NCI-H1417 treated with DMSO at 0.1 percent for 48 hours (cell line): Measurements from ENCODE around the gene ECE2.

ENCODE experiments used
- DNase-seq: peaks from one replicate; lab custom pipeline; 2025; lab: John Stamatoyannopoulos, UW

The ECE2 gene

DNA sequence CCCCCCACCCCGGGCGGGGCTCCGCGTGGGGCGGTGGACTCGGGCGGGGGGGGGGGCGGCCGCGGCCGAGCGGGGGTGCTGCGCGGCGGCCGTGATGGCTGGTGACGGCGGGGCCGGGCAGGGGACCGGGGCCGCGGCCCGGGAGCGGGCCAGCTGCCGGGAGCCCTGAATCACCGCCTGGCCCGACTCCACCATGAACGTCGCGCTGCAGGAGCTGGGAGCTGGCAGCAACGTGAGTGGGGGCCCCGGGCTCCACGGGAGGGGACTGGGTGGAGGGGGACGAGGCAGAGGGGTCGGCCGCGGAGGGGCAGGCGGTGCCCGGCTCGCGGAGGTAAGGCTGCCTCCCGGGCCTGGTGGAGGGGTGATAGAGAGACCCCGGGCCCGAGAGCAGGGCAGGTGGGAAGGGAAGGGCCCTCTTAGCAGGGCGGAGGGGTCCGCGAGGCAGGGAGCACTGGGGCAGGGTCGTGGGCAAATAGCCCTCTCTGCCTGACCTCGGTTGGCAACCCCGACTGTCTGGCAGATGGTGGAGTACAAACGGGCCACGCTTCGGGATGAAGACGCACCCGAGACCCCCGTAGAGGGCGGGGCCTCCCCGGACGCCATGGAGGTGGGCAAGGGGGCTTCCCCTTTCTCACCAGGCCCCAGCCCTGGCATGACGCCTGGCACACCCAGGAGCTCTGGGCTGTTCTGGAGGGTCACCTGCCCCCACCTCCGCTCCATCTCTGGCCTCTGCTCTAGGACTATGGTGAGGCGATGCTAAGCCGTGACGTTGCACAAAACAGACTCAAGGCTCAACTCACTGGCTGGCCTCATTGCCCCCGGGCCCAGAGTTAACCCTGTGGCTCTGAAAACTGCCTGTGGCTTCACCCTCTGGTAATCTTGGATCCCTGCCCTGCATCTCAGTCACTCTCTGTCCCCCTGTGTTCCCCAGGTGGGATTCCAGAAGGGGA, at the start of gene ECE2:
Gene ECE2, plus strand, starts transcription at position 62 of the 950 bp plus-strand sequence. Its CDS starts 132 bp downstream, at position 194.
- DNase-seq: no peak

DNA sequence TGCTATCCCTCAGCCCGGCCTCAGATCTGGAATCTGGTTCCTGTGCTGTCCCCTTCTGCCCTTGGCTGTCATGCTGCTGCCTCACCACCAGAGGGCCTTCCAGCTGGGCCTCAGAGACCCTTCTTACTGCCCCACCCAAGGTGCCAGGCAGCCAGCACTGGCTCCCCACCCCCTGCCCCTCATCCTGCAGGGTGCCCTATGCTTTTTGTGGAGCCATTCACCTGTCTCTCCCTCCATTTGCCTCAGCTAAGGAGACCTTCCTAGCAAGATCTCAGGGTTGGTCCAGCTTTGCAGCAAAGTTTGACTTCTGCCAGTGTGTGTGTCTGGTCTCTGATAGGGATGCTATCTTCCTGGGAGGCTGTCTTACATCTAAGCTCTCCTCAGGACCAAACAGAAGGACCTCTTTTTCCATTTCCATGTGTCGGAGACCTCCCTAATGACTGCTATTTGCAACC, 48.3 kb upstream of the ECE2 start:
- no peak for DNase-seq

DNA sequence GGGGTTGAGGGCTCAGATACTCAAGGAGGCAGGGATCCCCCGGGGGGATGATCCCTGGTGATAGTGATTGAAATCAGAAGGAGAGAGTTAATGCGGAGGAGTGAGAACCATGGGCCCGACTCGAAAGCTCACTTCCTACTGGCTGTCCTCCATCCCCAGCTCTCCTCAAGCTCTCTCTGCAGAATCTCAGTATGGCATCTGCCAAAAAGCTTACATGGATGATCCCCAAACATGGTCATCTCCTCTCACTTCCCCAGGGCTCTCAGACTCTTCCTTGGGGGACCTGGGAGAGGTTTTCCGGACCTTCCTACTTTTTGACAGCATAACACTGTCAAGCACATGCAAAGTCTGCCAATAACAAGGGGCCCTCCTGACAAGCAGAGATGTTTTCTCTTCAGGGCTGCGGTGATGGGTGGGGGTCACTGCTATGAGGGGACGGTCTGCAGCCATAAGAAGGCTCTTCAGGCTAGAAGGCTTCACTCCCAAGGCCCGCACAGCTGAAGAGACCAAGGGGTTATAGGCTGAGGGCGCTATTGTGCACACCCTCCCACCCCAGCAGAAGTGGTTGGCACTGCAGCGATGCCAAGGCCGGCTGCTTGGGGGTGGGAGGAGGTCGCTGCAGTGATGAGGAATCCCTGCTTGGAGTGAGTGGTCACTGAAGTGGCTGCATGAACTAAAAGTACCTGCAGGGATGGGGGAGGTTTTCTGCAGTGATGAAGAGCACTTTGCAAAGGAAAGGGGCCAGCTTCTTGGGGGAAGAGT, 47.3 kb upstream of the ECE2 start:
- no peak for DNase-seq

DNA sequence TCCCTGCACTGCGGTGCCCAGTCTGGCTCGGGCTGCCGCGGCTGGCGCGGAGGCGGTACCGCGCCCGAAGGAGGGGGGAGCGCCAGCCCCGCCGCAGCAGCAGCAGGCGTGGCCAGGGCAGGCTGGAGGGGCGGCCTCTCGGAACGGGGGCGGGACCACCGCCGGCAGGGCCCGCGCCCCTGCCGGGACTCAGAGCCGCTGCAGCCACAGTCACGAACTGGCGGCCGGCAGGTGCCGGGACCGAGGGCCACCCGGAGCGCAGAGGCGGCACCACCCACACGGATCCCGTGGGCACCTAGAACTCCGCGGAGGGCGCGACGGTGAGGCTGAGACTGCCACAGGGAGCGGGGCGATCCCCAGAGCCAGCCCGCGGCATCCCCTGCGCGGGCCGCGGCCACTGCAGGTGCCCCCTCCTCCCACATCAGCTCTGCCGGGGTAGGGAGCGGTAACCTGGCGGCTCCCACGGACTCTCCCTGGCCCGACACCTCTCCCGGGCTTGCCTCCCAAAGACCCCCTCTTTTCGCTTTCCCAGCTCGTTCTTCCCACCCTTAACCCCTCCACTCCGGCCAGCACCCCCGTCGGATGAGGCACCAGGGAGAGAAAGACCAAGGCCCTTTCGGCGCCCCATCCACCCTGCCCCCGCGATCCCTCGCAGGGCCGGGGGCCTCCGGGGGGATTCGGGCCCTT, 46.3 kb upstream of the ECE2 start, which contains the start of gene VWA5B2:
Gene VWA5B2, plus strand, starts transcription at position 192 of the 687 bp plus-strand sequence. CDS start 944 bp downstream, outside the sequence.
- peak; percentile 20 for DNase-seq

DNA sequence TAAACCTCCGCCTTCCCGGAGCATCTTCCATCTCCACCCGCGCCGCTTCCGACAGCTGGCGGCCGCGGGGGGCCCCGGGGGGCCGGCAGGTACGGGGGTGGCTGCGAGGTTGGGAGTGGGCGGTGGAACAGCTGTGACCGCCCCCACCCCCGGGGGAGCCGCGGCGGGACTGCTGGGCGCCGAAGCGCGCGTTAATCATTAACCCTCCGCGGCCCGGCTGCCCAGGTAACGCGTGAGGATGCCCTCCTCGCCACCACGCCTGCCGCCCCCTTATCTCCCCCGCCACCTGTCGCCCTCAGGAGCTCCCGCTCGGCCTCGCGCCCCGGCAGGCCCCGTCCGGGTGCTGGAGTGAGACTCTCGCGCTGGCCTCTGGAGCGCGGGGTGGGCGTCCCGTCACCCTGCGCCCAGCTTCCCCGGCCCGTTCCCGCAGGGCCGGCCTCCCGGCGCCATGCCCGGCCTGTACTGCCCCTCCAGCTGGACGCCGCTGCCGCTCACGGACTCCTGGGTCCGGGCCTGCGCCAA, 45.7 kb upstream of the ECE2 start:
- DNase-seq: no peak

DNA sequence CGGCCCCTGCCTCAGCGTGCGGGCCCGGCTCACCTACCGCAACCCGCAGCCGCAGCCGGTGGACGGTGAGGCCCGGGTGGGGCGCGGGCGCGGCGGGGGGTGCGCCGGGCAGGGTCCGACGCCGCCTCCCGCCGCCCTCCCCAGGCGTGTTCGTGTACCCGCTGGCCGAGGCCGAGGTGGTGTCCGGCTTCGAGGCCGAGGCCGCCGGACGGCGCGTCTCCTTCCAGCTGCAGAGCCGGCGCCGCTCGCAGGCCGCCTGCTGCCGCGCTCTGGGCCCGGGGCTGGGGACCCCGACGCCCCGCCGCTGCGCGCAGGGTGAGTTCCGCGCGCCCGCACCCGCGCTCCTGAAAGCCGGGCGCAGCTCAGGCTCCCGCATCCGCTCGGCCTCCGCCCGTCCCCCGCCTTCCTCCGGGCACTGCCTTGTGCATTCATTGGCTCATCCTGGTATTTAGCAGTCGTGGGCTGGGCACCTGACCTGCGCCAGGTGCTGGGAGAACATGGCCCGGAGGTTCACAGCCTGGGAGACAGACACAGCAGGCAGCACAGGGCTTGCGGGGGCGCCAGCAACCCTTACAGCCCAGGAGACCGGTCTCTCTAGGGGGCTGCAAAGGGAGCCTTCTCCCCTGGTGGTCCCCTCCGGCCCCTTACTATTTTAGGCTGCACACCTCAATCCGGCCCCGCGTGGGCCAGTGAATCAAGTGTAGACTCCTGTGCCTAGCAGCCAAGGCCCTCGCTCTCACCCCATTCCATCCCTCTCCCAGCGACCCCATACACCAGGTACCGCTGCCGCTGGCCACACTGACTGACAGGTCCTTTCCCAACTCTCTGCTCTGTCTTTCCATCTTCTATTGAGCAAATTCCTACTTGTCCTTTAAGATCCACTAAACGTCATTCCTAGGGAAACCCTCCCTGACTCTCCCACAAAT, 45.0 kb upstream of the ECE2 start:
- peak; percentile 35 for DNase-seq

DNA sequence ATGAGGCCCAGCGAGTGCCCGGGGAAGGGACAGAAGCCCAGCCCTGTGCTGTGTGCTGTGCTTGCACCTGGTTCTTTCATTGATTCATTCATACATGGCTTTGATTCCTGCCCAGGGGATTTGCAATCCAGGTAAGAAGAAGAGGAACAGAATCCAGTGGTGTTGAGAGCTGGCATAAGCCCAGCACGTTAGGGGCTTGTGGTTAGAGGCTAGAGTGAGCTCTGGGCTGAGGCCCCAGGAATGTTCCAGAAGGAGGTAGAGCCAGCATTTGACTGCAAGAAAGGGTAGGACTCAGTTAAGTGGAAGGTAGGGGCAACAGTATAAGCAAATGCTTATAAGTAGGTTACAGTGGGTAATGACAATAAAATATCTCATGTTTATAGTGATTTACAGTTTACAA, 44.2 kb upstream of the ECE2 start:
- DNase-seq: no peak

DNA sequence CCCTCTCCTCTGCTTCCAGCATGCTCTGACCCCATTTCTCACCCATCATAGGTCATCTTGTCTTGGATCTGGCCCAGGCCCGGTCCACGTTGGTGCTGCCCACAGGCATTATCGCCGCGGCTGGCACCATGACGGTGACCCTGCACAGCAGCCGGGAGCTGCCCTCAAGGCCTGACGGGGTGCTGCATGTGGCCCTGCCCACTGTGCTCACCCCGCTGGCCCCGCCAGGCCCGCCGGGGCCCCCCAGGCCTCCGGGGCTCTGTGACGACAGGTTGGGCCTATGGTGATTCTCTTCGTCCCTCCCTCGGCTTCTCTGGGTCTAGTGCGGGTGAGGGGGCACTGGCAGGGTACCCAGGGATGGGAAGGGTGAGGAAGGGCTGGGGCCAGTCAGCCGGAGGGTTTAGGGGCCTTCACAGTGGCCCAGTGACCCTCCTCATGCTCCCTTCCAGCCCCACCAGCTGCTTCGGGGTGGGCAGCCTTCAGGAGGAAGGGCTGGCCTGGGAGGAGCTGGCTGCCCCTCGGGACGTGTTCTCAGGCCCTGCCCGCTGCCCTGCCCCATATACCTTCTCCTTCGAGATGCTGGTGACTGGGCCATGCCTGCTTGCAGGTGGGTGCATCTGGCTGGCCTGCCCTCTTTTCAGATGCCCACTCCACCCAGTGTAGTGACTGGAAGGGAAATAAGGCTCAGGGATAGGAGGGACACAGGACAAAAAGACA, 42.5 kb upstream of the ECE2 start:
- no peak for DNase-seq

DNA sequence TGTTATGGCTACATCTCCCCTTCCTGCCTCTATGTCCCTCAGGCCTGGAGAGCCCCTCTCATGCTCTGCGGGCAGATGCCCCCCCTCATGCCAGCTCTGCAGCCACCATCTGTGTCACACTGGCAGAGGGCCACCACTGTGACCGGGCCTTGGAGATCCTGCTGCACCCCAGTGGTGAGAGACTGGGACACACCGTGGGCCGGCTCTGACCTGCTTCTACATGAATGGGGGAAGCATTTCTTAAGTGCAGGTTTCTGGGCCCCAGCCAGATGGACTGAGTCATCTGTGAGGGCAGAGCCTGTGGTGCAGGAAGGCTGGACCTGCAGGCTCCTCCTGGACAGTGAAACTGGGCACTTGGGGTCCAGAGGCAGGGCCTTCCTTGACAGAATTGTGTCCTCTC, 41.6 kb upstream of the ECE2 start:
- no peak for DNase-seq

DNA sequence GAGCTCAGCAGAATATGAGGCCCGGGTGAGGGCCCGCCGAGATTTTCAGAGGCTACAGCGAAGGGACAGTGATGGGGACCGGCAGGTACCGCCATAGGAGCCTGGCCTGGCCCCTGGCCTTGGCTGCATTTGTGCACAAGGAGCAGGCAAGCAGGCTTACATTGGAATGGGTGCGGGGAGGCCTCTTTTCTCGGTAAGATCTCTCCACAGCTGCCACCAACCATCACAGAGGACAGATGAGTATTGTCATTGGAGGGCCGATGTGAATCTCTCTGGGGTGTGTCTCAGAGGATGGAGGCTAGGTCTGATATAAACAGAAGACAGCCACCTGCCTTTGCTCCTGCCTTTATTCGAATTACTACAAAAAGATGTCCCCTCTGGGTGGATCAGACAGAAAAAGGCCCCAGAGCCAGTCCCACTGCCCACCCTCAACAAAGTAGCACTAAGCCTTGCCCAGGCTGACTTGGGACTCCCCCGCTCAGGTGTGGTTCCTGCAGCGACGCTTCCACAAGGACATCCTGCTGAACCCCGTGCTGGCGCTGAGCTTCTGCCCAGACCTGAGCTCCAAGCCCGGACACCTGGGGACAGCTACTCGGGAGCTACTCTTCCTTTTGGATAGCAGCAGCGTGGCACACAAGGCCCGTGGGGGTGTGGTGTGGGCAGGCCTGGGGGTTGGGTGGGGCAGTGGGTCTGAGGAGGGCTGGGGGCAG, 41.0 kb upstream of the ECE2 start:
- DNase-seq: no peak

DNA sequence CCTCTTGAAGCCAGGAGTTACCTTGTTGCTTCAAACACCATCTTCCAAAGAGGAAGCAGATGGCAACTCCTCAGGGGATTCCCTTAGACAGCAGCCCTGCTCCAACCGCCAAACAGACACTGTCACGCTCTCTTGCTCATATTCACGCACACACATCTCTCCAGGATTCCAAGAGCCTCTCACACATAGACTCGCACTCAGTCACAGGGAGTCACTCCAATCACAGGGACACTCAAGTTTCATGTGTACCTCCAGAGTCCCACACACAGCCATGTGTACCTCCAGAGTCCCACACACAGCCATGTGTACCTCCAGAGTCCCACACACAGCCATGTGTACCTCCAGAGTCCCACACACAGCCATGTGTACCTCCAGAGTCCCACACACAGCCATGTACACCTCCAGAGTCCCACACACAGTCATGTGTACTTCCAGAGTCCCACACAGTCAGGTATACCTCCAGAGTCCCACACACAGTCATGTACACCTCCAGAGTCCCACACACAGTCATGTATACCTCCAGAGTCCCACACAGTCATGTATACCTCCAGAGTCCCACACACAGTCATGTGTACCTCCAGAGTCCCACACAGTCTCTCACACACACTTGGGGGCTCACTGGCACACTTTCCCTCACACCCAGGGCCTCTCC, 40.3 kb upstream of the ECE2 start:
- no peak for DNase-seq

DNA sequence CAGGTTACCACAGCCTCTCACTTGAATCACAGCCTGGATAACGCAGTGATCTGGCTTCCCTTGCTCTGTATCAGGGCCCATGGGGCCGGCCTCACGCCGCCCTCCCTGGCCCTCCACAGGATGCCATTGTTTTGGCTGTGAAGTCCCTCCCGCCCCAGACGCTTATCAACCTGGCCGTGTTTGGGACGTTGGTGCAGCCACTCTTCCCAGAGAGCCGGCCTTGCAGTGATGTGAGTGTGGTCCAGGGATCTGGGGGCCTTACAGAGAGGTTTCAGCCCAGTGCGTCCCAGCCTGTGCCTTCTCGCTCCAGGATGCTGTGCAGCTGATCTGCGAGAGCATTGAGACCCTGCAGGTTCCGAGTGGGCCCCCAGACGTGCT, 39.8 kb upstream of the ECE2 start:
- DNase-seq: no peak

DNA sequence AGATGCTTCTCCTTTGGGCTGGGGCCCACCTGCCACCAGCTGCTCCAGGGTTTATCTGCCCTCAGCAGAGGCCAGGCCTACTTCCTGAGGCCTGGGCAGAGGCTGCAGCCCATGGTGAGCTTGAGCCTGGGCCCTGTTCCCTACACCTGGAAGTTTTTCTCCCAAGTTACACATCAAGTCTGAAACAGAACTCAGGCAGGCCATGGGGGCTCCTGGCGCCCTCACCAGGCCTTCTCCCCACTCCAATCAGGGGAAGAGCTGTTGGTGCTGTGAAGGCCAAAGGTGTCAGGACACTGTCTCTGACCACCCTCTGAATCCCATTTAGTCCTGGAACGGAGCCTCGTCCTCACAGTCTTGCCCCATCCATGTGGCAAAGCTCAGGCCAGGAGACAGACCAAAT, 39.2 kb upstream of the ECE2 start:
- DNase-seq: no peak

DNA sequence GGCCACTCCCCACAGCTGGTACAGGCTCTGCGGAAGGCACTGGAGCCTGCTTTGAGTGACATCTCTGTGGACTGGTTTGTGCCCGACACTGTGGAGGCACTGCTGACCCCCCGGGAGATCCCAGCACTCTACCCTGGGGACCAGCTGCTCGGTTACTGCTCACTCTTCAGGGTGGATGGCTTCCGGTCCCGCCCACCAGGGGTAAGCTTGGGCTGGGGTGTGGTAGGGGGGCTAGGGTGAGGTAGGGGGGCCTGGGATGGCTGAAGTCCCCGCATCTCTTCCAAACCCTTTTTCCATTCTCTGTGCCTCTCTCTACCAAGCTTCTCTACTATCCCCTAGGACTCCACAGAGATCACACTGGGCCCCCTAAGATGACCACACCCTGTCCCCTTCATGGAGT, 38.6 kb upstream of the ECE2 start:
- DNase-seq: no peak

DNA sequence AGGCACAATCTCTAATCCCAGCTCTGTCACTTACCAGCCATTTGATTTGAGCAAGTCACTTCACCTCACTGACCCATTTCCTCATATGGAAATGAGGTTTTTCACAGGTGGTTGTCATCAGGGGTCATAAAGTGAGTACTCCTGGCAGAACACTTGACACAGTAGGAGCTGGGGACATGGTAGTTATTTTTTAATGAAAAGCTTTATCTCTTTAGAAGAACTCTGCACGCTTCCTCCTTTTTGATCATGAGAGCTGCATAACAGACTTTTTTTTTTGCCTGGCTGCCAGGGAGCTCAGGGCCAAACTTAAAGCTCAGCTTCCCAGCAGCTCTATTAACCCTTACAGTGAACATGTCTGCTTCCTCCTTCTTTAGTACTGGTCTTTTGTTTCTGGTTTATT, 38.0 kb upstream of the ECE2 start:
- no peak for DNase-seq

DNA sequence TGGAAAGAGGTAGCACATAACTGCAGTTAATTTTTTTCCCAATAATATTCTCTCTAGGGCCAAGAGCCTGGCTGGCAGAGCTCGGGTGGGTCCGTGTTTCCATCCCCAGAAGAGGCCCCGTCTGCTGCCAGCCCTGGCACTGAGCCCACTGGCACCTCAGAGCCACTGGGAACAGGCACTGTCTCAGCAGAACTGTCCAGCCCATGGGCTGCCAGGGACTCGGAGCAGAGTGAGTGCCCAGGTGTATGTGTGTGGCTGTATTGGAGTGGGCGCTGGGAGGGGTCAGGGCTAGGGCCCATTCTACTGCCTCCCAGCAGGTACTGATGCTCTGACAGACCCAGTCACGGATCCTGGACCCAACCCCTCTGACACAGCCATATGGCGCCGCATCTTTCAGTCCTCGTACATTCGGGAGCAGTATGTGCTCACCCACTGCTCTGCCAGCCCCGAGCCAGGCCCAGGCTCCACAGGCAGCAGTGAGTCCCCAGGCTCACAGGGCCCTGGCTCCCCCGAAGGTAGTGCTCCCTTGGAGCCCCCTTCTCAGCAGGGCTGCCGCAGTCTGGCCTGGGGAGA, 37.5 kb upstream of the ECE2 start:
- DNase-seq: no peak

DNA sequence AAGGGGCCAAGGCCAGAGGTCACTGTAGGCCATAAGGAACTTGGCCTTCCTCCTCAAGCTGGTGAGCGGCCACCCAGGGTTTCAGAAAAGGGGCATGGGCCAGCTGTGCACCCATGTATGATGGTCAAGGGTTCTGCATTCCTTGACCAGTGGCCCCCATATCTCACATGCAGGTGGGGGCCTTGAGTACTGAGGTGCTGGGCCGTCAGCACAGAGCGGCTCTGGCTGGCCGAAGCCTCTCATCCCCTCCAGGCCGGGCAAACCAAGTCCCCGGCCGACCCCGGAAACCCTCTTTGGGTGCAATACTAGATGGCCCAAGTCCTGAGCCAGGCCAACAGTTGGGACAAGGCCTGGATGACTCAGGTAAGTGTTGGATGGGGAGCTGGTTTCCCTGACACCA, 36.6 kb upstream of the ECE2 start:
- DNase-seq: no peak

DNA sequence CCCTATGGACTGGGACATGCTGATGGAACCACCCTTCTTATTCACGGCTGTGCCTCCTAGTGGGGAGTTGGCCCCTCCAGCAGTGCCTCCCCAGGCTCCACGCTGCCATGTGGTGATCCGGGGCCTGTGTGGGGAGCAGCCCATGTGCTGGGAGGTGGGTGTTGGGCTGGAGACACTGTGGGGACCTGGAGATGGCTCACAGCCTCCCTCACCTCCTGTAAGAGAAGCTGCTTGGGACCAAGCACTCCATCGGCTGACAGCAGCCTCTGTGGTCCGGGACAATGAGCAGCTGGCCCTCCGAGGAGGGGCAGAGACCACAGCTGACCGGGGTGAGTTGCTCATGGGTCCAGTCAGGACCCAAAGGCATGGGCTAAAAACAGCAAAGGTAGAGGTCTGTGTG, 36.1 kb upstream of the ECE2 start:
- no peak for DNase-seq
